ENCODE results near the gene TANGO2.

TANGO2 gene

DNA sequence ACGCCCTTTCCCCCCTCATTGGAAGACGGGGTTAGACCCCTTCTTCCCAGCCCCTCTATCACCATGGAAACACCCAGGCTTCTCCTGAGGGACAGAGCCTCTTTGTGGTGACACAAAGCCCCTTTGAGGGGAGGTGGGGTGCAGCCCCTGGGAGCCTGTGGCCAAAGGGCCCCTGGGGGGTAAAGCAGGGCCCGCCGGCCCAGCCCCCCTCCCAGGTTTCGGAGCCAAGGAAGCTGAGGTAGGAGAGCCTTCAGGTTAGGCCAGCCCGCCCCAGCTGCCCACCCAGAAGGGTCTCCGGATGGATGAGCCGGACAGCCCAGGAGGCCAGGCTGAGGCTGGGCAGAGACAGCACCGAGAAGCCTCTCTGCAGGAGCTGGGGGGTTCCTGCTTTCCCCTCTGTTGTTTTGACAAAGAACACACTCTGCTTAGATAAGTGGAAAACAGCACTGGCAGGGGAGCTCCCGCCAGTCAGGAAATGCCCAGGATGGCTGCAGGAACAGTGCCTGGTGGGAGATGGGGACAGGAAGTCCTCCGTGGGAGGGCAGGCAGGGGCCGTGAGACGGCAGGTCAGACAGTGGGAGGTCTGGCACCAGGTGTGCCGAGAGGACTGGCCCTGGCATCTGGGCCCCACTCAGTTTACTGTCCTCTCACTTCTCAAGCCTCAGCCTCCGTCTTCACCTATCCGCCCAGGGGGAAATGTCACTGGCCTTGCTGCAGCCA, 22.5 kb upstream of the TANGO2 start:
- Histone ChIP-seq H4K20me1 (ENCODE audit: insufficient read depth, low read length) (peaks cover 18% of the 10 kb centered on the region; the same call in 1 of the 2 replicates), H3K27ac (ENCODE audit: low read length) (no peak overlapping the region), H3K36me3 (ENCODE audit: insufficient read depth, low read length) (no peaks in the 10 kb centered on the region), H3K79me2 (ENCODE audit: insufficient read depth, low read length) (no peaks in the 10 kb centered on the region), H3K4me1 (ENCODE audit: insufficient read depth, low read length) (no peaks in the 10 kb centered on the region), H3K9ac (ENCODE audit: low read depth, low read length) (no peak overlapping the region), H3K9me3 (ENCODE audit: insufficient read depth, low read length, severe bottlenecking) (peaks cover 1% of the 10 kb centered on the region), H3K4me2 (ENCODE audit: insufficient read depth, low read length) (no peak overlapping the region), H3K4me3 (ENCODE audit: low read depth in 1 of 2, low read length in 2 of 2) (no peak overlapping the region), H2AFZ (ENCODE audit: low read depth, low read length) (no peak overlapping the region), H3K27me3 (ENCODE audit: insufficient read depth, low read length, poor library complexity) (no peaks in the 10 kb centered on the region)
- TF ChIP-seq EZH2 (IDR thresholded peaks at IDR 0.05; ENCODE audit: borderline replicate concordance, low read depth, low read length, severe bottlenecking): no peak
- TF ChIP-seq, protein P1, sequence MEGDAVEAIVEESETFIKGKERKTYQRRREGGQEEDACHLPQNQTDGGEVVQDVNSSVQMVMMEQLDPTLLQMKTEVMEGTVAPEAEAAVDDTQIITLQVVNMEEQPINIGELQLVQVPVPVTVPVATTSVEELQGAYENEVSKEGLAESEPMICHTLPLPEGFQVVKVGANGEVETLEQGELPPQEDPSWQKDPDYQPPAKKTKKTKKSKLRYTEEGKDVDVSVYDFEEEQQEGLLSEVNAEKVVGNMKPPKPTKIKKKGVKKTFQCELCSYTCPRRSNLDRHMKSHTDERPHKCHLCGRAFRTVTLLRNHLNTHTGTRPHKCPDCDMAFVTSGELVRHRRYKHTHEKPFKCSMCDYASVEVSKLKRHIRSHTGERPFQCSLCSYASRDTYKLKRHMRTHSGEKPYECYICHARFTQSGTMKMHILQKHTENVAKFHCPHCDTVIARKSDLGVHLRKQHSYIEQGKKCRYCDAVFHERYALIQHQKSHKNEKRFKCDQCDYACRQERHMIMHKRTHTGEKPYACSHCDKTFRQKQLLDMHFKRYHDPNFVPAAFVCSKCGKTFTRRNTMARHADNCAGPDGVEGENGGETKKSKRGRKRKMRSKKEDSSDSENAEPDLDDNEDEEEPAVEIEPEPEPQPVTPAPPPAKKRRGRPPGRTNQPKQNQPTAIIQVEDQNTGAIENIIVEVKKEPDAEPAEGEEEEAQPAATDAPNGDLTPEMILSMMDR (IDR thresholded peaks at IDR 0.05; ENCODE audit: borderline replicate concordance, extremely low read depth, low read length, poor library complexity, severe bottlenecking): no peak
- no peak for ATAC-seq (ENCODE audit: insufficient read depth, low read depth)
- DNase-seq: no peak

DNA sequence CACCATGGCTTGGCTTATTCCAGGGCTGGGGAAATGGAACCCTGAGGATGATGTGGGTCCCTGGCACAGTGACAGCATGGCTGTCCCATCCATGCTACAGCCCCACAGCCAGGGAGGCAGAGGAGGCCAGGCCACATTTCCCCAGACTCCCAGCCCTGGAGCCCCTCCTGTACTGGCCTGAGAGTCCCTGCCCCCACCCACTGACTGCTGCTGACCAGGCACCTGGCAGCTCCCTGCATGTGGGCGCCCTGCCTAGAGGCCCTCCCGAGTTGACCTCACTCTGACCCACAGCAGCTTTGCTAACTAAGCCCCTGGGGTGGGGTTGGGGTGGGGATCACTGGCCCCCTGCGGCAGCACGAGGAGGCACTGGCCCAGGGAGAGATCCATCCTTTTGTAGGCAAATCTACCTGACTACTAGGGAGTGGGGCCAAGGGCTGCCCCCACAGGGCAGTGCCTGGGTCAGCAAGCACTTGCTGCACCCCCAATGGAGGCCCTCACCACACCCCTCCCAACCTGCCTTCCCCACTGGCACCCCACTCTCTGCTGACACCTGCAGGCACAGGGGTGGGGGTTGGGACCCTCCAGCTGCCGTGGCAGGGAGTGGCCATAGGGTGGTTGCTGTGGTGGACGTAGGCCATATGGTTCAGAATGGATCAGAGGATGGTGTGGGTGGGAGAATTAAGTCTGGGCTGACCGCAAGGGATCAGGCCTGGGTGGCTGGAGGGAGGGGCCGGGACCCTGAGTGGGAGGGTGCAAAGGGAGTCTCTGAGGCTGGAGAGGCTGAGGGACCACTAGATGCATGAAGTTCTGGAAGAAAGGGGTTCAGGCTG, 21.7 kb upstream of the TANGO2 start:
- H3K27ac ChIP-seq (ENCODE audit: low read length): no peak overlapping the region
- H2AFZ ChIP-seq (ENCODE audit: low read depth, low read length): no peak overlapping the region
- TF ChIP-seq, protein P1 (IDR thresholded peaks at IDR 0.05; ENCODE audit: borderline replicate concordance, extremely low read depth, low read length, poor library complexity, severe bottlenecking): no peak
- no peak for TF ChIP-seq EZH2 (IDR thresholded peaks at IDR 0.05; ENCODE audit: borderline replicate concordance, low read depth, low read length, severe bottlenecking)
- ATAC-seq (ENCODE audit: insufficient read depth, low read depth) (no peak), DNase-seq (no peak)
- H3K27me3 ChIP-seq (ENCODE audit: insufficient read depth, low read length, poor library complexity): no peaks in the 10 kb centered on the region
- no peaks in the 10 kb centered on the region for H3K4me1 ChIP-seq (ENCODE audit: insufficient read depth, low read length)
- no peak overlapping the region for H3K4me3 ChIP-seq (ENCODE audit: low read depth in 1 of 2, low read length in 2 of 2)
- no peaks in the 10 kb centered on the region for H3K79me2 ChIP-seq (ENCODE audit: insufficient read depth, low read length)
- peaks cover 18% of the 10 kb centered on the region; the same call in 1 of the 2 replicates for H4K20me1 ChIP-seq (ENCODE audit: insufficient read depth, low read length)
- H3K4me2 ChIP-seq (ENCODE audit: insufficient read depth, low read length): no peak overlapping the region
- peaks cover 2% of the 10 kb centered on the region for H3K9me3 ChIP-seq (ENCODE audit: insufficient read depth, low read length, severe bottlenecking)
- no peaks in the 10 kb centered on the region for H3K36me3 ChIP-seq (ENCODE audit: insufficient read depth, low read length)
- H3K9ac ChIP-seq (ENCODE audit: low read depth, low read length): no peak overlapping the region

DNA sequence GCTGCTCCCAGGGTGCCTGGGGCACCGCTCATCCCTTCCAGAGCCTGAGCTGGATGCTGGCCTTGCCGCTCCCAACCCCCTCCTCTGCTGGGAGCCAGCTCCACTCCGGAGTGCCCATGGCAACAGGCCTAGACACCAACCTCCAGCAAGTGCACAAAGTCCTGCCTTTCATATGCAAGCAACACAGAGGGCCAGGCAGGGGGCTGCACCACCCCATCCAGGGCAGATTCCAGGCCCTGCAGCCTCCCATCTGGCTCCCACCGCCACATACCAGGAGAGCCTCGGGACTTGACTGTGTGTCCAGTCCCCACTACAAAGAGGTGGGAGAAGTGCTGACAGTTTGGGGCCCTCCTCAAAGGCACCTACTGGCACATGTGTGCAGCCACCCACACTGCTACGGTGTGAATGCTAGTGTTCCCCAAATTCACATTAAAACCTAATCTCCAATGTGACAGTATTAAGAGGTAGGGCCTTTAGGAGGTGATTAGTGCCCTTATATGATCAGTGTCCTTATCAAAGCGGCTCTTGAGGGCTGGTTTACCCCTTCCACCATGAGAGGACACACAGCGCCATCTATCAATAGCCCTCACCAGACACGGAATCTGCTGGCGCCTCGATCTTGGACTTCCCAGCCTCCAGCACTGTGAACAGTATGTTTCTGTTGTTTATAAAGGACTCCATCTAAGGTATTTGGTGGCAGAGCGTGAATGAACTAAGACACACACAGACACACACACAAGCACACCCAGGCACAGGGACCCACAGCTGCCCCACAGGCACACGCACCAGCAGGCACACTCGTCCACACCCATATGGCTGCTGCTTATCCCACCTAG, 20.4 kb upstream of the TANGO2 start:
- H3K9ac ChIP-seq (ENCODE audit: low read depth, low read length): no peak overlapping the region
- ATAC-seq (ENCODE audit: insufficient read depth, low read depth): no peak
- TF ChIP-seq, protein P1 (IDR thresholded peaks at IDR 0.05; ENCODE audit: borderline replicate concordance, extremely low read depth, low read length, poor library complexity, severe bottlenecking): no peak
- TF ChIP-seq EZH2 (IDR thresholded peaks at IDR 0.05; ENCODE audit: borderline replicate concordance, low read depth, low read length, severe bottlenecking): no peak
- H3K79me2 ChIP-seq (ENCODE audit: insufficient read depth, low read length): no peaks in the 10 kb centered on the region
- H3K4me3 ChIP-seq (ENCODE audit: low read depth in 1 of 2, low read length in 2 of 2): no peak overlapping the region
- no peaks in the 10 kb centered on the region for H3K4me1 ChIP-seq (ENCODE audit: insufficient read depth, low read length)
- peaks cover 2% of the 10 kb centered on the region for H3K9me3 ChIP-seq (ENCODE audit: insufficient read depth, low read length, severe bottlenecking)
- no peak overlapping the region for H3K27ac ChIP-seq (ENCODE audit: low read length)
- DNase-seq: no peak
- H3K36me3 ChIP-seq (ENCODE audit: insufficient read depth, low read length): no peaks in the 10 kb centered on the region
- no peak overlapping the region for H3K4me2 ChIP-seq (ENCODE audit: insufficient read depth, low read length)
- H3K27me3 ChIP-seq (ENCODE audit: insufficient read depth, low read length, poor library complexity): no peaks in the 10 kb centered on the region
- no peak overlapping the region for H2AFZ ChIP-seq (ENCODE audit: low read depth, low read length)
- peaks cover 18% of the 10 kb centered on the region; the same call in 1 of the 2 replicates for H4K20me1 ChIP-seq (ENCODE audit: insufficient read depth, low read length)
